VCaP (cell line): Measurements from ENCODE around the gene SLC25A40.
A peak's percentile ranks its signal among the peaks of the same experiment; 100 is the strongest.
"Not testable (repeated sequence)": the region's sequence is repeated elsewhere in the genome, so short reads cannot be mapped to it uniquely, and the experiment has no call there.

Source experiments
- H3K27ac ChIP-seq: fragments of 450-650 bp; 2 replicates; pipeline ENCODE4 v1.5.1; 2017
- CTCF ChIP-seq: fragments of 450-650 bp; conservative IDR thresholded peaks from 2 replicates; pipeline ENCODE4 v1.5.1; 2017; ENCODE audit warnings: mild to moderate bottlenecking, moderate library complexity

Gene SLC25A40

GRCh38 chr7:87876869-87877234 is 692 bp upstream of the SLC25A40 start:
- peak overlapping the region; percentile 97 for H3K27ac ChIP-seq
- TF ChIP-seq CTCF, result no peak

- TF ChIP-seq CTCF, result no peak
- H3K27ac ChIP-seq, result peak overlapping the region; percentile 97
Measured at GRCh38 chr7:87875151-87876039, 765 bp downstream of the SLC25A40 start.

GRCh38 chr7:87874066-87874465 is 2.1 kb downstream of the SLC25A40 start:
- no peak for TF ChIP-seq CTCF
- peak overlapping the region; percentile 97 for H3K27ac ChIP-seq

DNA sequence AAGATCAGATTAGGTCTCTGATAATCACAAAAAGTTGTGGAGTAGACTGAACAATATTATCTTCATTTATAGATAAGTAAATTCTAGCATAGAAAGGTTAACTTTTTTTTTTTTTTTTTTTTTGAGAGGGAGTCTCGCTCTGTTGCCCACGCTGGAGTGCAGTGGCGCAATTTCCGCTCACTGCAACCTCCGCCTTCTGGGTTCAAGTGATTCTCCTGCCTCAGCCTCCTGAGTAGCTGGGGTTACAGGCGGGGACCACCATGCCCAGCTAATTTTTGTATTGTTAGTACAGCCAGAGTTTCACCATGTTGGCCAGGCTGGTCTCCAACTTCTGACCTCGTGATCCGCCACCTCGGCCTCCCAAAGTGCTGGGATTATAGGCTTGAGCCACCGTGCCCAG is 2.8 kb downstream of the SLC25A40 start:
- H3K27ac ChIP-seq, result not testable (repeated sequence)

GRCh38 chr7:87872346-87872745 is 3.8 kb downstream of the SLC25A40 start:
- no peak overlapping the region for H3K27ac ChIP-seq
- TF ChIP-seq CTCF, result no peak

DNA sequence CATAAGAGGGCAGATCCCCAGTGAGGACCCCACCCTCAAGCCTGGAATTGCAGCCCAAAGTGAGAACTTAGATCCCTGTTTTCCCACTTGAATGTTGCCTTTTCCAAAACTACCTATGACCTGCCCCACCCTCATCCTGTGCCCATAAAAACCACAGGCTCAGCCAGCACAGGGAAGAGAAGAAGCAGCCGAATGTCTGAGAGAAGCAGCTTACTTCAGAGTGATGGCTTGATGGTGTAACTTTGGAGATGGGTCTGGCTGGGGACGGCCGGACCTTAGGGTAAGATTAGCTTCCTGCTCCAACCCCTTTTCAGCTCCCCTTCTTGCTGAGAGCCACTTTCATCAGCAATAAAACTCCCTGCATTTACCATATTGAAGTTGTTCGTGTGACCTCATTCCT is 5.7 kb downstream of the SLC25A40 start:
- TF ChIP-seq CTCF, result no peak
- H3K27ac ChIP-seq, result no peak overlapping the region

DNA sequence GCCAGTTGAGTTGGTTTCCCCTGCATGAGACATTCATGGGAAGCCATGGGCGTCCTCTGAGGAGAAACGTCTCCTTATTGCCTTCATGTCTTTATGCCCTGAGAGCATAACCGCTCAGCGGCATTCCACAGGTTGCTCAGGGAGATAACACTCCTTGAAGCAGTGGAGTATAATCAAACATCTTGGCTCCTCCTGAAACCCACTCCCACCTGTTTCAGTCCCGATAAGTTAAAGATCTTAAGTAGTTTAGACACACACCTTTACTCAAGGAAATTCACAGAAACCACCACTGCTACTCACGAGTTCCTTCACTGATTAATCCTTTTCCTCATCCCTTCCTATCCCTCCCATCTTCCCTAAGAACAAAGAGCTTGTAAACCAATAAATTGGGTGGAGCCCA is 9.6 kb downstream of the SLC25A40 start:
- H3K27ac ChIP-seq, result not testable (repeated sequence)

GRCh38 chr7:87866089-87866488 is 10.1 kb downstream of the SLC25A40 start:
- H3K27ac ChIP-seq, result no peak overlapping the region
- TF ChIP-seq CTCF, result no peak
